ENCODE data around the gene DNAJC4.

Gene DNAJC4

GRCh38 chr11:64218628-64219353, 11.6 kb upstream of the DNAJC4 start:
- no peak for TF ChIP-seq CTCF (IDR thresholded peaks at IDR 0.05; ENCODE audit: extremely low read depth, insufficient read depth, missing control alignments)
- in situ Hi-C loops (cut with MboI; ENCODE audit: low pct_unique_long_range_greater_than_20kb, low sequenced_read_pairs, unreplicated experiment) = no loop called here
- DNase-seq (ENCODE audit: low spot score) = no peak

GRCh38 chr11:64219354-64219684, 11.0 kb upstream of the DNAJC4 start:
- in situ Hi-C loops (cut with MboI; ENCODE audit: low pct_unique_long_range_greater_than_20kb, low sequenced_read_pairs, unreplicated experiment) = no loop called here
- TF ChIP-seq CTCF (IDR thresholded peaks at IDR 0.05; ENCODE audit: extremely low read depth, insufficient read depth, missing control alignments) = no peak
- DNase-seq (ENCODE audit: low spot score) = no peak

GRCh38 chr11:64219755-64220154, 10.6 kb upstream of the DNAJC4 start:
- in situ Hi-C loops (cut with MboI; ENCODE audit: low pct_unique_long_range_greater_than_20kb, low sequenced_read_pairs, unreplicated experiment) = no loop called here
- no peak for TF ChIP-seq CTCF (IDR thresholded peaks at IDR 0.05; ENCODE audit: extremely low read depth, insufficient read depth, missing control alignments)
- DNase-seq (ENCODE audit: low spot score) = no peak

- TF ChIP-seq CTCF (IDR thresholded peaks at IDR 0.05; ENCODE audit: extremely low read depth, insufficient read depth, missing control alignments) = no peak
- DNase-seq (ENCODE audit: low spot score) = no peak
Observed at GRCh38 chr11:64220271-64220670, 10.1 kb upstream of the DNAJC4 start.

GRCh38 chr11:64220798-64221197, 9.6 kb upstream of the DNAJC4 start:
- no peak for TF ChIP-seq CTCF (IDR thresholded peaks at IDR 0.05; ENCODE audit: extremely low read depth, insufficient read depth, missing control alignments)
- DNase-seq (ENCODE audit: low spot score) = no peak
- in situ Hi-C loops (cut with MboI; ENCODE audit: low pct_unique_long_range_greater_than_20kb, low sequenced_read_pairs, unreplicated experiment) = no loop called here

More at GRCh38 chr11:64220271-64220670, 10.1 kb upstream of the DNAJC4 start:
- in situ Hi-C loops (cut with MboI; ENCODE audit: low pct_unique_long_range_greater_than_20kb, low sequenced_read_pairs, unreplicated experiment) = no loop called here

GRCh38 chr11:64222651-64223000, 7.7 kb upstream of the DNAJC4 start:
- in situ Hi-C loops (cut with MboI; ENCODE audit: low pct_unique_long_range_greater_than_20kb, low sequenced_read_pairs, unreplicated experiment) = no loop called here
- DNase-seq (ENCODE audit: low spot score) = no peak
- no peak for TF ChIP-seq CTCF (IDR thresholded peaks at IDR 0.05; ENCODE audit: extremely low read depth, insufficient read depth, missing control alignments)
